SJCRH30 (cell line): Measurements from ENCODE around the gene TCP11X2. TPM values are rescaled to one million over a fixed set of nuclear protein-coding genes. Genes with fewer than 3 reads are reported as not detected.
A peak's percentile ranks its signal among the peaks of the same experiment; 100 is the strongest.
"Not testable (repeated sequence)": the region's sequence is repeated elsewhere in the genome, so short reads cannot be mapped to it uniquely, and the experiment has no call there.

Experiments used
- DNase-seq, 2 experiments: peaks; one replicate each; pipeline ENCODE4 v3.0.0-alpha.2; 2015 to 2020
- H3K27ac ChIP-seq: fragments of 250-450 bp; sonication (Bioruptor Pico); 2 replicates; pipeline ENCODE4 v1.5.1; 2020; ENCODE audit warnings: mild to moderate bottlenecking, moderate library complexity
- H3K27me3 ChIP-seq: fragments of 250-450 bp; sonication (Bioruptor Pico); 2 replicates; pipeline ENCODE4 v1.5.1; 2020; ENCODE audit warnings: mild to moderate bottlenecking, moderate library complexity
- H3K36me3 ChIP-seq: fragments of 250-450 bp; sonication (Bioruptor Pico); 2 replicates; pipeline ENCODE4 v1.5.1; 2020; ENCODE audit warnings: mild to moderate bottlenecking, moderate library complexity
- H3K4me1 ChIP-seq: fragments of 250-450 bp; sonication (Bioruptor Pico); 2 replicates; pipeline ENCODE4 v1.5.1; 2020; ENCODE audit warnings: mild to moderate bottlenecking, moderate library complexity
- H3K4me3 ChIP-seq: fragments of 250-450 bp; sonication (Bioruptor Pico); 2 replicates; pipeline ENCODE4 v1.5.1; 2020; ENCODE audit warnings: mild to moderate bottlenecking, moderate library complexity
- H3K9me3 ChIP-seq: fragments of 250-450 bp; sonication (Bioruptor Pico); replicated peaks from 2 replicates; pipeline ENCODE4 v1.5.1; 2020; ENCODE audit warnings: mild to moderate bottlenecking, moderate library complexity
- total RNA-seq: library from RNA; depleted of rRNA; stranded (reverse); fragments of >200 nt; shearing (Covaris generic); gene quantifications from 2 replicates; pipeline ENCODE4 v1.2.3, GENCODE V29; 2014; rRNA removed

The TCP11X2 gene
- not detected in 2 replicates for total RNA-seq

GRCh38 chrX:102471762-102472220, at the start of gene TCP11X2:
TSS of gene TCP11X2 (minus strand) at chrX:102471812.
- not testable (repeated sequence) for H3K4me3 ChIP-seq, H3K9me3 ChIP-seq, H3K27me3 ChIP-seq, H3K27ac ChIP-seq, H3K4me1 ChIP-seq, DNase-seq, H3K36me3 ChIP-seq

GRCh38 chrX:102517326-102517725, 45.7 kb upstream of the TCP11X2 start:
- Histone ChIP-seq H3K27me3 (no peaks in the 10 kb centered on the region), H3K9me3 (no peaks in the 10 kb centered on the region), H3K4me3 (peak overlapping the region; percentile 94), H3K4me1 (no peaks in the 10 kb centered on the region), H3K36me3 (peaks cover 25% of the 10 kb centered on the region), H3K27ac (no peak overlapping the region)
- peak; percentile 13 to 55 for DNase-seq

GRCh38 chrX:102515975-102516941, 44.6 kb upstream of the TCP11X2 start, which contains the start of gene TMSB15A:
TSS of gene TMSB15A (minus strand) at chrX:102516739.
- Histone ChIP-seq H3K4me3 (peak within 1 kb of the TSS; percentile 94), H3K27me3 (no peaks in the 10 kb centered on the region), H3K27ac (peak within 1 kb of the TSS; percentile 92), H3K36me3 (peaks cover 26% of the 10 kb centered on the region), H3K4me1 (no peaks in the 10 kb centered on the region), H3K9me3 (no peaks in the 10 kb centered on the region)
- peak; percentile 86 to 88 for DNase-seq

DNA sequence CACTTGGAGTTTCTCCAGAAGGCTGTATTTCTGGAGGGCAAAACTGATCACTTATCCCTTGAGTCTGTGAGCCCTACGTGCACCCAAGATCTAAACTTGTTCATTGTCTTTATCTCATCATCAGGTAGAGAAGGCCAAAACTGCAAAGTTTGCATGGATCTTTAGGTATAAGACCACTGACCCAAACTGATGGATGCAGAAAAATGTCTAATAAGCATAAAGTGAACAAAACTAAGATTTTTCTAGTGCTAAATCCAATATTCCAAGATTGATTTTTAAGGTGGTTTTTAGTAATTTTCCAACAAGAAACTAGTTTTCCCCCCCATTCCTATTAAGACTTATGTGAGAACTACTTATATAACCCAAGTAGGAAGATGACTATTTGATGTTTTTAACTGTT, 42.9 kb upstream of the TCP11X2 start:
- H3K27ac ChIP-seq: no peak overlapping the region
- no peaks in the 10 kb centered on the region for H3K4me1 ChIP-seq
- no peaks in the 10 kb centered on the region for H3K27me3 ChIP-seq
- DNase-seq: no peak
- H3K36me3 ChIP-seq: peaks cover 26% of the 10 kb centered on the region
- no peaks in the 10 kb centered on the region for H3K9me3 ChIP-seq
- H3K4me3 ChIP-seq: no peak overlapping the region

DNA sequence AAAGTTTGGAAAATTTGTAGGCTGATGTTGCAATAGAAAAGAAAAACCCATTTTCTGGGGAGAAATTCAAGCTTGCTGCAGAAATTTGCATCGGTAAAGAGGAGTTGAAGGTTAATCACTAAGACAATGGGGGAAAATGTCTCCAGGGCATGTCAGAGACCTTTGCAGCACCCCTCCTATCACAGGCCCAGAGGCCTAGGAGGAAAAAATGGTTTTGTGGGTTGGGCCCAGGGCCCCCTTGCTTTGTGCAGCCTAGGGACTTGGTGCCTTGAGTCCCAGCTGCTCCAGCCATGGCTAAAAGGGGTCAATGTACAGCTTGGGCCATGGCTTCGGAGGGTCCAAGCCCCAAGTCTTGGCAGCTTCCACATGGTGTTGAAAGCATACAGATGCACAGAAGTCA, 27.1 kb upstream of the TCP11X2 start:
- no peak for DNase-seq
- Histone ChIP-seq H3K4me3 (no peak overlapping the region), H3K27ac (no peak overlapping the region), H3K4me1 (no peaks in the 10 kb centered on the region), H3K36me3 (no peaks in the 10 kb centered on the region), H3K9me3 (no peaks in the 10 kb centered on the region), H3K27me3 (no peaks in the 10 kb centered on the region)

GRCh38 chrX:102491766-102492165, 20.2 kb upstream of the TCP11X2 start:
- H3K4me1 ChIP-seq: no peaks in the 10 kb centered on the region
- H3K27ac ChIP-seq: no peak overlapping the region
- H3K4me3 ChIP-seq: no peak overlapping the region
- no peaks in the 10 kb centered on the region for H3K27me3 ChIP-seq
- no peaks in the 10 kb centered on the region for H3K9me3 ChIP-seq
- no peak for DNase-seq
- H3K36me3 ChIP-seq: no peaks in the 10 kb centered on the region

- DNase-seq, H3K36me3 ChIP-seq, H3K4me1 ChIP-seq, H3K27ac ChIP-seq, H3K27me3 ChIP-seq, H3K9me3 ChIP-seq, H3K4me3 ChIP-seq: not testable (repeated sequence)
Measured at GRCh38 chrX:102478765-102479164, 7.2 kb upstream of the TCP11X2 start.

DNA sequence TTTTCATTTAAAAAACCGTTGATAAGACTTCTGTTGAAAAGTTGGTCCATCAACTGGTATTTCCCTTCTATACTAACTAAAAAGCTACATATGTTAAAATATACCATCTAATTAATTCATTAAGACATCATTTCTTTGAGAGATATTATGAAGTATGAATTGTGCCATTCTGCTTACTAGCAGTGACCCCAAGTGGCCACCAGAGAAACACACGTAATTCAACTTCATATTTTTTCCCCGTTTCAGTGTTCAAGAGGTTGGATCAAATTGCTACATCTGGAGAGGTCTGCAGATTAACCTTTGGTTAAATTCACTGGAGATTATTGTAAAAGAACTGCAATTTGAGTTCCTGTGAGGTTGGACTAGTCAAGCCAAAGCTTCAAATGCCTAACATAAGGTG, 1.4 kb downstream of the TCP11X2 start:
- not testable (repeated sequence) for H3K36me3 ChIP-seq, H3K27ac ChIP-seq, H3K4me3 ChIP-seq, H3K9me3 ChIP-seq, DNase-seq, H3K27me3 ChIP-seq, H3K4me1 ChIP-seq

DNA sequence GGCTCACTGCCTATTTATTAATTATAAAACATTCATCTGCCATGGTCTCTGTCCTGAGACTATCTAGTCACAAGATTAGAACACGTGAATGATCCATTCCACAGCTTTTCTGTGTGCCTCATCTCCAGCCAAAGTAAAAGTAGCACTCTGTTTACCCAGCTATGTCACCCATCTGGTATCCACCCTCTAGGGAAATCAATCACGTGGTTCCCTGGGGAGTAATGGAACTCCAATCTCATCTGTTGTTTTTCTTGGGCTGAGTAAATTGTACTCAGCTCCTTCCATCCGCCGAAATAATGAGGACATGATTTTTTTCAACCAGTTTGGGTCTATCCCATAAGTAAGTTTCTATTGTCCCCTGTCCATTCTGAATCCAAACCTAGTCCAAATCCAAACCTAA, 13.0 kb downstream of the TCP11X2 start:
- not testable (repeated sequence) for DNase-seq, H3K4me3 ChIP-seq, H3K27ac ChIP-seq, H3K27me3 ChIP-seq, H3K9me3 ChIP-seq, H3K4me1 ChIP-seq, H3K36me3 ChIP-seq

DNA sequence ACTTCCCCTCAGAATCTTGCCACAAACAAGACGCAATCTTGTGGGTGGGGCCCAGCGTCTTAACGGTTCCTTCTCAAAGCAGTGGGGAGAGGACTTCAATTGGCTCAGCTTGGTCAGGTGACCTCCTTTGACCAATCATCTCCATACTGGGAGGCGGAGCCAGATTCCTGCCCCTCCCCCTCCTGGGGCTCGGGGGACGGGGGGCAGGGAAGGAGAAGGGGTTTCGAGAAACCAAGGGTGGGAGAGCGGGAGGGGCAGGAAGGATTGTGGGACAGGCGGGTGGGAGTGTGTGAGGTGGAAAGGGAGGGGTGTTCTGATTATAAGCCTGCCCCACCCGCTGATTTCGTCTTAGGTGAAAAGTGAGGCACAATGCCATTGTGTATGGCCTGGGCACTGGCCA, 31.7 kb downstream of the TCP11X2 start, which contains the start of gene NXF2B:
TSS of gene NXF2B (minus strand) at position 101 of the 400 bp plus-strand sequence. CDS start 59,972 bp downstream, outside the sequence.
- not testable (repeated sequence) for DNase-seq, H3K36me3 ChIP-seq, H3K27ac ChIP-seq, H3K4me3 ChIP-seq, H3K9me3 ChIP-seq, H3K4me1 ChIP-seq, H3K27me3 ChIP-seq

DNA sequence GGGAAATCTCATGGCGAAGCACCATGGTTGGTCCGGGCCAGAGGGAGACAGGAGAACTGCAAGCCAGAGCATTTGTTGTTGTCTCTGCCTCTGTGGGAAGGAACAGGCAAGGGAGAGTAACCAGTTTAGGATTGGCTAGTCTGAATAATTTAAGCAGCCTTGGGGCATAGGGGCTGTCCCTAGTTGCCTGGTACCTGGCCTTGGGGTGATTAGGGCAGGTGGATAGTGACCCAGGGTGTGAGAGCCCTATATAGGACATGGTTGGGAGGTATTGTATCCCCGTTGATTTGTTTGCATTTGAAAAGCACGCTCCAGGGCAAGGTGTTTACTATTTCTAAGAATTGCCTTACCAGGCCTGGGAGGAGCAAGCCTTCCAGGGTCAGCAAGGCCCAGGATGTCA, 57.1 kb downstream of the TCP11X2 start:
- not testable (repeated sequence) for DNase-seq, H3K27ac ChIP-seq, H3K4me3 ChIP-seq, H3K27me3 ChIP-seq, H3K9me3 ChIP-seq, H3K36me3 ChIP-seq, H3K4me1 ChIP-seq

Other genes starting within 250 kb of the TCP11X2 start
- gene NXF2, start 224.6 kb downstream of the TCP11X2 start, total RNA-seq: not detected in 2 replicates
- not detected in 2 replicates for gene NXF2B, start 31.8 kb downstream of the TCP11X2 start, total RNA-seq
- 307 and 367 TPM in 2 replicates for gene TMSB15A, start 44.9 kb upstream of the TCP11X2 start, total RNA-seq
- gene ARMCX5, start 127.7 kb upstream of the TCP11X2 start, total RNA-seq: 59.4 and 60.6 TPM in 2 replicates
- 1.4 and 2.3 TPM in 2 replicates for gene GPRASP1, start 179.7 kb upstream of the TCP11X2 start, total RNA-seq
- 7.2 and 7.4 TPM in 2 replicates for gene GPRASP2, start 240.6 kb upstream of the TCP11X2 start, total RNA-seq
- 6.2 and 8.7 TPM in 2 replicates for gene GPRASP3, start 248.9 kb upstream of the TCP11X2 start, total RNA-seq